HG03108 (cell line): Measurements from ENCODE around the gene ZBTB18.

Experiments
- ATAC-seq: cut with Tn5 transposase; IDR thresholded peaks from one replicate; pipeline ENCODE4 v1.9.1; 2021; ENCODE audit warnings: moderate library complexity; ENCODE audit not compliant: unreplicated experiment

ZBTB18 gene

GRCh38 chr1:244087611-244088010, 36.5 kb downstream of the ZBTB18 start:
- ATAC-seq, result no peak

- ATAC-seq, result no peak
These were observed 37.1 kb downstream of the ZBTB18 start for GRCh38 chr1:244088161-244088560.

- no peak for ATAC-seq
These were observed 38.5 kb downstream of the ZBTB18 start for GRCh38 chr1:244089561-244089960.

- no peak for ATAC-seq
These were observed 39.6 kb downstream of the ZBTB18 start for GRCh38 chr1:244090645-244091044.

GRCh38 chr1:244092293-244092963, 41.3 kb downstream of the ZBTB18 start:
- ATAC-seq, result no peak

- ATAC-seq, result no peak
These were observed 42.0 kb downstream of the ZBTB18 start for GRCh38 chr1:244092964-244093638.

DNA sequence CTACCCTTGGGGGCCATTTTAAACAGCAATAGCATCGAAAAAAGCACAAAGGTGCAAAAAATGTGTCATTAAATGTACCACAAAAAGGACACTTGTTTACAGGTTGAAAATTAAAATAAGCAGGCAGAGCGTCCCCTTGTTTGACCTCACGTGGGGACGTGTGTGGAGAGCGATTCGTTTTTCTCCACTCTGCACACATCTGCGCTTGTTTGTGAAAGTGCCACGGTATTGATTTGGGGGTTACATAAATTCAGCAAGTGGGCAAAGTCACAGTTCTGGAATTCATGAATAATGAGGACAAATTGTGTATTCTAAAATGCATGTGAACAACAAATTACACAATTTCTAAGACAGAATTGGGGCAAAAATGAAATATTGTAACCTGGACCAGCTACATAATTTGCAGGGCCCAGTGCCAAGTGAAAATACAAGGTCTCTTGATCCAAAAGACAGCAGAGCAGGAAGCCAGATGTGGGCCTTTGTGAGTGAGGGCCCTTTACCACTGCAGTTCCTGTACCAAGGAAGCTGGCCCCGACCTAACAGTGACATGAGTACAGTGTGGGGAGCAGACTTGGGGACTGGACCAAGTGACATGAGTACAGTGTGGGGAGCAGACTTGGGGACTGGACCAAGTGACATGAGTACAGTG, 43.9 kb downstream of the ZBTB18 start:
- ATAC-seq, result no peak

GRCh38 chr1:244095529-244095911, 44.4 kb downstream of the ZBTB18 start:
- ATAC-seq, result no peak

DNA sequence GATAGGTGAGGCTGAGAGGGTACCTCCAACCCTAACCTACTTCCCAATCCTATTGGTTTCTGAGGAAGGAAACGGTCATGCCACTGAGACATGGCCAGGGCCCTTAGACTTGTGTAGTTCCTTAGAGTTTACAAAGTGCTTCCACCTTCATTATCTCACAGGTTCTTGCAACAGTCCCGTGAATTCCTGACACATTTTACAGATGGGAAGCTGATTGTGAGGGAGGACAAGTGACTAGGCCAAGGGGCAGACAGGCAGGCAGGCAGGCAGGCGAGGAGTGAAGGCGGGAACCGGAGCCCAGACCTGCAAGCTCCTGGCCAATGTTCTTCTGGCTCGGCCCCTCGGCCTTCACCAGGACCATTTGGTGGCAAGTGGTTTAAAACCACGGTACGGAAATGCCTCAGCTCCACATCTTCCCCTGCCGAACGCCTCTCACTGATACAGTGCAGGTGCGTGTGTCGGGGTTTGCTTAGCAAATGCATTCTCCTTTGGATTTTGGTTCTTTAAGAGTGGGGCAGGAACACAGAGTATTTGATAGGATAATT, 45.1 kb downstream of the ZBTB18 start:
- no peak for ATAC-seq

DNA sequence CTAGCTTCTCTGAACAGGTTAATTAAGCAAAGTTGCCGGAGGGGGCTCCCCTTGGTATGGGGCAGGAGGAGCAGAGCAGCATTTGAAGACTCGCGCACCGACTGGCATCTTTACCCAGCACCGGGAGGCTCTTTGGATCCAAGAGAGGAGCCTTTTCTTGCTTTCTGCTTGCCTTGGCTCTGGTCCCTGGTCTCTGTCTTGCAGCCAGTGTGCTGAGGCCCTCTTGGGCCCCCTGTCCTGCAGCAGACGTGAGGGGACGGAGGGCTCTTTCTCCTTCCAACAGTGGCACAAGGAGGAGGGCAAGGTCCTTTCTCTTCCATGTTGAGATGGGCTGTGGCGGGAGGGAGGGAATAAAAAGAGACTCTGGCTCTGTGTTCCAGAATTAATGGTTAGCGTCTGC, 45.6 kb downstream of the ZBTB18 start:
- ATAC-seq, result no peak

DNA sequence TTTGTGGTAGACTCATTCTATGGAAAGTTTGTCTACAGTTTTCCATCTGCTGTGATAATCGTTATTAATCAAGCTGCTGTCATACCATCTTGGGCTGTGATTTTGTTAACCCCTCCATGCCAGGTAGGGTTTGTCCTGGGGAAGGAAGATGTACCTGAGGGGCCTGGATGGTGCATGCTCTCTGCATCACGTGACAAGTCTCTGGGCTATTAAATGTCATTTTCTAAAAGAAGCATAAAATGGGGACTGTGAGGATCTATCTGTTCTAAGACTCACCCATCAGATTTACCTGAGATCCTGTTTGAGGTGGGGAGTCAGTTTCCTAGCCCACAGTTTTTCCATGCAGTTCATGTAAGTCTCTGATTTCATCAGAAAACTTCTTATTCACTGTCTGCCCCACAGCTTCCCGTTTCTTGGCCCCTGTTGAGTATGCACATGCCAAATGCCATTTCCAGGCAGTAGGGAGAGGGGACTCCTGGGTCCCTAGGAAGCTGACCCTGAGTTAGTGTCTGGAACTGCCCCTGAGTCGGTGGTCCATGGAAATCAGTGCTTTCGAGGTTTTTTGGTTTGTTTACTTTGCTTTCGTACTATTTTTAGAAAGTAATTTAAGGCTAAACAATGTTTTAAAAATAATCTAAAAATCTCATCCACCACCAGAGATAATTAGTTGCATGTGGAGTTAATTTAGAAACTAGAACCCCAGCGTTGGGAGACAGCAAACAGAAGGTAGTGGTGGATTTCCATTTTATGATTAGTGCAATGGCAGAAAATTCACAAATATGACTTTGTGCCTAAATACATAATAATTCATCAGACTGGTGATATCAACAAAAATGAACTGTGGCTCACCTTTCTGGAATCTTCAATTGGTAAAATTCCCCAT, 46.7 kb downstream of the ZBTB18 start:
- ATAC-seq, result no peak

DNA sequence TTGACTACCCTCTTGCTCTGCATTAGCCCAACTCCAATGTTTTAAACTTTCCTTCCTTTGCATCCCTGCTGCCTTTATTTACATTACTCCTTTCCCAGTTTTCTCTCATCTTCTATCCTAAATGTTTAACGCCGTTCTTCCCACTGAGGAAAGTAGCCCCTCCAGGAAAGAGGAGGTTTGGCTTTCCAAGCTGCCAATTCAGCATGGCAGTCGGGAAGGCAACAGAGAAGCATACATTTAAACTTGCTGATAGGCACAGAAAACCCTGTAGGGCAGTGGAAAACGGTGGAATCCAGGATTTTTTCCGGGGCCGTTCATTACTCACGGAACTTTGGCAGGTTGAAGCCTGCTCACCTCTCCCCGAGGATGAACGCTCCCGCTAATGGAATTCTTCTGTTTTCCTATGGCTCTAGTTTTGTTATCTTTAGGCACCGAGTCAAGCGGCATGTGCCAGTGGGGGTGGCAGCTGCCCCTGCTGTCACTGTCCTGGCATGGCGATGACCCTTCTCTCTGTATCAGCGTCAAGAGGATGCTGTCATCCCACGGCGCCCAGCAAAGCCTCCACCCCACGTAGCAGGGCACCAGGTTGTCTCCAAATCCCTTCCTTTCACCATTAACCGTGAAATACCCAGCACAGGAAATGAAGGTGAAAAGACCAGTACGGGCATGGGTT, 48.3 kb downstream of the ZBTB18 start:
- no peak for ATAC-seq

- ATAC-seq, result no peak
These were observed 49.2 kb downstream of the ZBTB18 start for GRCh38 chr1:244100276-244100675.

GRCh38 chr1:244100704-244101453, 49.8 kb downstream of the ZBTB18 start:
- no peak for ATAC-seq

GRCh38 chr1:244102046-244102445, 51.0 kb downstream of the ZBTB18 start:
- ATAC-seq, result no peak

- no peak for ATAC-seq
These were observed 51.4 kb downstream of the ZBTB18 start for GRCh38 chr1:244102468-244102867.

- ATAC-seq, result no peak
These were observed 53.4 kb downstream of the ZBTB18 start for GRCh38 chr1:244104309-244105060.

- ATAC-seq, result no peak
These were observed 55.1 kb downstream of the ZBTB18 start for GRCh38 chr1:244106176-244106575.
